ENCODE data around the gene L1CAM.

DNA sequence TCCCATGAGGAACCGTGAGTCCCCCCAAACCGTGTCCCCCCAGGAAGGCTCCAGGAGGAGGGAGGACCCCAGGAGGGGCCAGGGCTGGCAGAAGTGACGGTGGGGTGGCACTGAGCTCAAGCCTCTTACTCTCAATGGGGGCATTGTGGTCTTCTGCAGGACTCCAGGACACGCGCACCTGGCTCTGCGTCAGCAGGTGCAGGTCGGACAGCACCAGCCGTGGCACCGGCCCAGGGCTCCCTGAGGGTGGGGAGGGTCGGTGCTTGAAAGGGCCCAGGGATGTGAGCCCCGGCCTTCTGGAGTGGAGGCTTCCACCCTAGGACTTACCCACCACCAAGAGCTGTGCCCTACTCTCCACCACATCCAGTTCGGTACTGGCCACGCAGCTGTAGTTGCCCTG is 18.3 kb downstream of the L1CAM start:
- TF ChIP-seq, protein P1, sequence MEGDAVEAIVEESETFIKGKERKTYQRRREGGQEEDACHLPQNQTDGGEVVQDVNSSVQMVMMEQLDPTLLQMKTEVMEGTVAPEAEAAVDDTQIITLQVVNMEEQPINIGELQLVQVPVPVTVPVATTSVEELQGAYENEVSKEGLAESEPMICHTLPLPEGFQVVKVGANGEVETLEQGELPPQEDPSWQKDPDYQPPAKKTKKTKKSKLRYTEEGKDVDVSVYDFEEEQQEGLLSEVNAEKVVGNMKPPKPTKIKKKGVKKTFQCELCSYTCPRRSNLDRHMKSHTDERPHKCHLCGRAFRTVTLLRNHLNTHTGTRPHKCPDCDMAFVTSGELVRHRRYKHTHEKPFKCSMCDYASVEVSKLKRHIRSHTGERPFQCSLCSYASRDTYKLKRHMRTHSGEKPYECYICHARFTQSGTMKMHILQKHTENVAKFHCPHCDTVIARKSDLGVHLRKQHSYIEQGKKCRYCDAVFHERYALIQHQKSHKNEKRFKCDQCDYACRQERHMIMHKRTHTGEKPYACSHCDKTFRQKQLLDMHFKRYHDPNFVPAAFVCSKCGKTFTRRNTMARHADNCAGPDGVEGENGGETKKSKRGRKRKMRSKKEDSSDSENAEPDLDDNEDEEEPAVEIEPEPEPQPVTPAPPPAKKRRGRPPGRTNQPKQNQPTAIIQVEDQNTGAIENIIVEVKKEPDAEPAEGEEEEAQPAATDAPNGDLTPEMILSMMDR (IDR thresholded peaks at IDR 0.05; ENCODE audit: control extremely low read depth in 1 of 3, insufficient read depth in 1 of 3, low read depth in 1 of 3, low read length in 3 of 3), result no peak
- TF ChIP-seq SP1 (IDR thresholded peaks at IDR 0.05; ENCODE audit: low read depth, low read length), result no peak
